Right forelimb (tissue), 1 donor: ENCODE results near the gene JAG1.
"Not testable (repeated sequence)": the region's sequence is repeated elsewhere in the genome, so short reads cannot be mapped to it uniquely, and the experiment has no call there.

Experiments used
- DNase-seq: peaks from one replicate; pipeline ENCODE4 v3.0.0-alpha.2; 2018

JAG1 gene

DNA sequence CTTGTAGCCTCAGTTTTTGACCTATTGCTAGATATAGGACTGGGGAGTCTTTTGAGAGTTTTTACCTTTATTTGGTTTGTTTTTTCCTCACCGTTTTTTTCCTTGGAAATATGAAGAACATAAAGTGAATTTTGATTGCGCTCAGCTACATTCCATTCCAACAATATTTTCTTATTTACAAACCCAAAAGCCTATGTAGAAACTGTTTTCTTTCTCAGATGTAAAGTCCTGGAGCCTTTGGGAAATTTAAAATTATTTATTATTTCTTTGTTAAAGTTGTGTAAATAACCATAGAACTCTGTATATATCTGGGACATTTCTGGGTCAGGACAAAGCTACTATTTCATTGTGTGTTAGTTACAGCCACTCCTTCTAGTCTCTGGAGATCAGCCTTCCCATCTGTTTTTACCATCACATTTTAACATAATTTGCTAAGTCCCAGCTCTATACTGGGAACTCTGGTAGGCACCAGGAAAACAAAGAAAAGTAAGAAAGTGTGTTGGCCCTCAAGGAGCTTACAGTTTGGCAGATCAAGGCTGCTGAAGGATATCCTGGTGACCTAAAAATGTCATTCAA is 68.8 kb downstream of the JAG1 start:
- DNase-seq: no peak

DNA sequence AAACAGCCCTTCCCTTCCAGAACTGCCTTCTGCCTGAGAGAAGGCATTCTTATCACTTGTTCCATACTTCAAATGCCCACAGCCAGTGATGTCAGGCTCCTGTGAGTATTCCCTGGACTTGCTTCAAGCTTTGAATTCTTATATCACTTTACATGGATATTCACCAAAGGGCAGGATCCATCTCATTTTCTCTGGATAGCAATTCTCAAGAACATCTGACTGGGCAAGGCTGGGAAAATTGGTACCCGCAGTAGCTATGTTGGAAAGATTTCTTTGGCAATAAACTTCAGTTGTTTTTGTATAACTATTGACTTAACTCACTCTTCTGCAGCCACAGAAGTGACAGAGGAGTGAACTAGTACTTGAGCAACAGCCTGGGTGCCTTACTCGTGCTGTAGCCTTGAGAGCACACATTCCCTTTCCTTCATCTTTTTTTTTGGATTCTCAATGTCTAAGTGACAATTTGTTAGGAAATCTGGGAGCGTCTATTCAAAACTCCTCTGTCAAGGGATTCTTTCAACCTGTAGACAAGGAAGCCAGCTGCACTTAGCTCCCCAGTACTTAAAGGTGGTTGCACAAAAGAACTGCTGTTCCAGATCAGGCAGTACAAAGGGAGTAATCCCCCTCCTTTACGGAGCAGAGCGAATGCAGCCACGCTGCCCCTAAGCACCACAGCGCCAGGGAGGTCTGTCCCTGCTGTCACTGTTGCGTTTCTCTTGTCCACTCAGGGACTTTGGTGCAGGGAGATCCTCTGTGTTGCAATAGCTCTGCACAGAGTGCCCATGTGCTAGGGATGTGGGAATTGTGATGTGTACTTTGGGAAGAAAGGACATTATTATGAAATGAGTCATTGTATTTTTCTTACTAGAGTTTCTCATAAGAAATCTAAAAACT is 69.6 kb downstream of the JAG1 start:
- DNase-seq: no peak

DNA sequence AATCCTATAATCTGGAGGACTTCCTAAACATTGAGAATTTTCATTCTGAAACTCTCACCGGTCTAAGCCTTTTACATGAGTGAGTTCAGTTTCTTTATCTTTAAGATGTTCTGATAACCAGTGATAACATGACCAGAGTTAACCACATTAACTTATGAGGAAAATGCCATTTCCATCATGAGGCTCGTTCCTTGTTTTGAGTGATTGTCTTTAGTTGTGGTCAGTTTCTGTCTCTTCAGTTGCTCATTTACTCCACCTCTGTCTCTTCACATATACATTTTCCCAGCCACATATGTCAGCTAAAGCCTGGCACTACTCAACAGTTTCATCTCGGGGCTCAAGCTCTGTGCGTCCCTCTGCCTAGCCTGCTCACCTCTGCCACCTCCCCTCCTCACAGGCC is 70.4 kb downstream of the JAG1 start:
- no peak for DNase-seq

DNA sequence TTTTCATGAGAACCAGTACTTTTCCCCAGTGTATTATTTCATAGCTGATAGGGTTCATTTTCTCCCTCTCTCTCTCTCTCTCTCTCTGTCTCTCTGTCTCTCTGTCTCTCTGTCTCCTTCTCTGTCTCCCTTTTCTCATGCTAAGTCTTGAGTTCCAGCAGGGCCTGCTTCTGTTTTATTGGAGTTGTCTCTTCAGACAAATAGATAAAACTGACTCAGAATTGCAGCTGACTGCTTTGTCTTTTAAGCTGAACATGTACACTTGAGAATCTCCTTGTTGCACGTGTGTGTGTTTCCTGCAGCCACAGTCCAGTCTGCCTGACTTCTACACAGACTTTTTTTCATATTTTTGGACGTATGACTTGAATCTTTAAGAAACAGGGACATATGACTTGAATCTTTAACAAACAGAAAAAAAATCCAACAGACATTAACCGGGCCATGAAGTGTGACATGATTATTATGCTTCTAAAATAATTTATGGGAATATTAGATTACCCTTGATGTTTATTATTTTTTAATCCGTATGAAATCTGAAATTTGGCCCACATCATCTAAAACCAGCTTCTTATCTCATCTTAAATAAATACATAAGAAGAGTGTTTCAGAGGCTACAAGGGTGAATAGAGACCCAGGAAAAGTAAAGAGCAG is 71.5 kb downstream of the JAG1 start:
- DNase-seq: no peak

DNA sequence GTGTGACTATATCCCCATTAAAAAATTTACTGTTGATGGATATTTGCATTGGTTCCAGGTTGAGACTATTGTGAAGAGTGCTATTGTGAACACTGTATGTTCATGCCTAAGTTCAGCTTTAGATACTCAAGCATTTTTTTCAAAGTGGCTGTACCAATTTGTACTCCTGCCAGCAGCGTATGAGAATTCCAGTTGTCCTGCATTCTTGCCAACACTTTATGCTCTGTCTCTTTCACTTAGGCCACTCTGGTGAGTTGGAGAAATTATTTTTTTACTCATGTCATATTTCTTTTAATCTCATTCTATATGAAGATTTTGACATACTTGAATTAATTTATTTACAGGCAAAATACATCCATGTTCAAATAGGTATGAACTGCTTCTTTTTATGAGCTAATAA is 76.2 kb downstream of the JAG1 start:
- no peak for DNase-seq

DNA sequence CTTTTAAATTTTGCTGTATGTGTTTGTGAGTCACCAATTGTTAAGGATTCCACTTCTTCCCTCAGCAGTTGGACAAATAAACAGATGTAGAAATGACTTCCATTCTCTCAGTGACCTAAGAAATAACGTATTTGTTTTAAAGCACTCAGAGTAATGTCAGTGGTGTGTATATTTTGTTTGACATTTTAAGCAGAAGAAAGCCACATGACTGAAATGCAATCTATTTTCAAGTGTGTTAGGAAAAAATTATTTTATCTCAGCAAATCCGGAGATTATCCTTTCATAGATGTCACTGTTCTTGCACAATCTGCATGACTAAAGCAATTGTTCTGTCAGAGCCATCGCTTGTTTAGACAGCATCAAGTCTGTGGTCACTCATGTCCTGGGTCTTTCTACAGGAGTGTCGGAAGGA is 77.1 kb downstream of the JAG1 start:
- DNase-seq: no peak

DNA sequence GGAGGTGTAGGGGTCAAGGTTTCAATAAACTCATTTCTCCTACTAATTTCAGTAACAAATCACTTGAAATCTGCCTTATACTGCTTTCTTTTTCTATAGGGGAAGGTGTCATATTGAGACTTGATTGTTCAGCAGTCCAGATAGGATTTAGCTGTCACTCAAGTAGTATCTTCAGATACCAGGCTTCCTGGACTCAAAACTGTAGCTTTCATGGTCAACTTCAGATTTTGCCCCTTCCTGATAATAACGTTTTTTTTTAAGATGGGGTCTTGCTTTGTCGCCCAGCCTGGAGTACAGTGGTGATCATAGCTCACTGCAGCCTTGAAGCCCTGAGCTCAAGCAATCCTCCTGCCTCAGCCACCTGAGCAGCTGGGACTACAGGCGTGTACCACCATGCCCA is 77.8 kb downstream of the JAG1 start:
- DNase-seq: no peak

DNA sequence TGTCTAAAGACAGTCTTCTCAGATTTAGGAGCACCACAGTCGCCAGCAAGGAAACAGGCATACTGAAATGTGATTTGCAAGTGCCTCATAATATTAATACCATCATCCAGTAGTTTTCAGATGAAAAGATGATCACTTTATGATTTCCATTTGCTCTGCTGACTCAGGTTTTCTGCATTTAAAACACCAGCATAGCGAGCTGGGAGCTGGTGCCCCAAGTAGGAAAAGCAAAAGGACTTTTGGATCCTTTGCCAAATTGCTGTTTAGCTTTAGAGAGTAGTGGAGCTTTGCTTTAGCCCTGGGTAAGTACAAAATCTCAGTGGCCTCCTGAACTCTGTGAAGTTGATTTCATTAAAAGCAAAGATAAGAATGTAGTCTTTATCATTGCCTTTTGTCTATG is 78.5 kb downstream of the JAG1 start:
- DNase-seq: no peak

DNA sequence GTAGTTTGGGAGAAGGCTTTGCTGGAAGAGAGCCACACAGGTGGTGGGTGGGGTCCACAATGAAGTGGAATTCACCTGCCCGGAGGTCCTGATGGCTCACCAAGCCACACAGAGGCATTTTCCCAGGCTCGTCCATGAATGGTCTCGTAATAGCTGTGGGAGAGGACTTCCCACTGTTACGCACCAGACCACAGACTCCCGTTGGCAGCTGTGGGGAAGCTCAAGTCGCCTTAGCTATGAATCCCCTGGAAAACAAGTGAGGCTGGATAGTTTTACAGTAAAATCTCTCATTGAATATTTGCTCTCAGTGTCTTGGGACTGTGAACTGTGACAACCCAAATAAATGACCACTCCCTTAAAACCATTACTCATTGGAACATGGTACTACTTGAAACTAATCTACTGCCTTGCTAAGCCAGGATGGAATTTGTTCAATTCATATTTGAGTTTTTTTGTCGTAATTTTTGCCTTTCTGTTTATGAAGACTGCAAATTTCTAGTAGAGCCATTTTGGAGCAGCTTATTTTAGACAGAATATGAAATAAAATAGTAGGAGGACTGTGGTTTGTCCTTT is 79.4 kb downstream of the JAG1 start:
- no peak for DNase-seq

DNA sequence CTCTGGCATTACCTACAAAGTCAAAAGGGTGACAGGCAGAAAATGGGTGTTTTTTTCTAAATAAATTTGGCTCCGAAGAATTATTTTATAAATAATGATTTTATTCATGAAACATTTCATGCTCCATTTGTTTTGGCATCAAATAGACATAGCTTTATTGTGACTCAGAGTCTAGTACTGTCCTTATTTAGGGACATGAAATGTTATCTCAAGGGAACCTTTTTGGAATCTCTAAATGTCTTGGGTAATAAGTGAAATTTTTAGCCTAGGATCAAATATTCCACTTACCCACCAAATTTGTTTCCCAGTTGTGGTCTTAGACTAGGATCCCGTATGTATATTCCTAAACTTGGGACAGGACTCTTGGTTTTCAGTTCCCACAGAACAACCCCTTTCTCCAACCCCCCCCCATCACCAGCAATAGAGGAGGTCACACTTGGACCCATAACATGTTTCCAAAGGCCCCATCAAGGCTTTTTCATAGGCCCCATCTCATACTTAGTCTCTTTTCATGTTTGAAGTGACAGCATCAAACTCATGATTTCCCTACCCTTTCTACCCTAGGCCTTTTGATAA is 81.8 kb downstream of the JAG1 start:
- DNase-seq: no peak

DNA sequence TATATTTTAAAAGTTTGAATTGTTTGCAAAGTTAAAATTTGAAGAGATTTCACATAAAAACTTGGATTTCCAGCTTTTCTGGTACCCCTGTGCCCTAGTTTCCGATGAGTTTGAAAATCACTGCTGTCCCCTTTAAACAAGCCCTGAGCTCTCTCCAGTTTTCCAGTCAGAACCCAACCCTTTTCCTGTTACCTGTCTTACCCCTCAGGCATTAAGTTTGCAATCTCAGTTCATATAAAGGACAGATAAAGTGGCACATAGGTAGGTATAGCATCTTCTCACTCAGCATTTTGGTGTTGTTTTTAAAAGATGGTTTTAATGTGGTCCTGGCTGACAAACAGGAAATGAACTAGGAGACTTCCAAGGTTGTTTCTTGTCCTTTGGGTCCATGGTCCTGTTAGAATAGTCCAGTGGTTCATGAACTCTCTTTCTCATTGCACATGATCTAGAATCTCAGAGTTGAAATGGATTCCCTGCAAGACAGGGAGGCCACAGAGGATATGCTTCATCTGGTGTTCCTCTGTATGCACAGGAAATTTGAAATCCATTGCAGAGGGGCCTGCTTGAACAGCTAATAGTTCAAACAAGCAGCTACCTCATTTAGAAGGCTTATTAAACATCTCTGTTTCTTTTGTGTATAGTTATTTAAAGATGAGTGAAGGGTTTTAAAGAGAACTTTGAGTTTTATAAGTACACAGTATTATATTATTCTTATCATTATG is 82.7 kb downstream of the JAG1 start:
- no peak for DNase-seq

DNA sequence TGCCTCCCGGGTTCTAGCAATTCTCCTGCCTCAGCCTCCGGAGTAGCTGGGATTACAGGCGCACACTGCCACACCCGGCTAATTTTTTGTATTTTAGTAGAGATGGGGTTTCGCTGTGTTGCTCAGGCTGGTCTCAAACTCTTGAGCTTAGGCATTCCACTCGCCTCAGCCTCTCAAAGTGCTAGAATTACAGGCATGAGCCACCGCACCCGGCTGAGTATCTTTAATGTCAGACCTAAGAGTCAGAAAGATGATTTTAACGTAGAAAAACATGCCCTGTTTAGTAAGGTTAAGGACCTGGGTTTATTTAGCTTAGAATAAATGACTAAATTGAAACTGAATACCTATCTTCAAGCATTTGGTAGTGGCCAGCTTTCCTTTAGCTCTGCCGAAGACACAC is 83.4 kb downstream of the JAG1 start:
- DNase-seq: not testable (repeated sequence)
